CD4-positive, alpha-beta T cell treated with Interferon alpha-2 for 1 hour (primary cell): ENCODE data around the gene PEX14.

Experiments
- DNase-seq, 2 donors: peaks; one replicate each; pipeline ENCODE4 v3.0.0-alpha.2; 2020 to 2022

The PEX14 gene

GRCh38 chr1:10521537-10522157 is 46.9 kb downstream of the PEX14 start:
- DNase-seq: no peak

GRCh38 chr1:10522322-10522860 is 47.6 kb downstream of the PEX14 start:
- DNase-seq: no peak

GRCh38 chr1:10525208-10525607 is 50.5 kb downstream of the PEX14 start:
- peak; percentile 12 to 57 for DNase-seq

GRCh38 chr1:10528066-10529014 is 53.6 kb downstream of the PEX14 start:
- DNase-seq: no peak

- no peak for DNase-seq
These were observed 54.3 kb downstream of the PEX14 start for GRCh38 chr1:10529091-10529490.

GRCh38 chr1:10529765-10530164 is 55.0 kb downstream of the PEX14 start:
- DNase-seq: no peak

- DNase-seq: no peak
These were observed 55.6 kb downstream of the PEX14 start for GRCh38 chr1:10530281-10530740.

- no peak for DNase-seq
These were observed 56.2 kb downstream of the PEX14 start for GRCh38 chr1:10530756-10531495.

- DNase-seq: no peak
These were observed 57.6 kb downstream of the PEX14 start for GRCh38 chr1:10532362-10532761.

GRCh38 chr1:10534519-10534918 is 59.8 kb downstream of the PEX14 start:
- no peak for DNase-seq

- no peak for DNase-seq
These were observed 61.5 kb downstream of the PEX14 start for GRCh38 chr1:10536133-10536770.

- DNase-seq: no peak
These were observed 62.5 kb downstream of the PEX14 start for GRCh38 chr1:10537082-10537766.

GRCh38 chr1:10538646-10539355 is 64.1 kb downstream of the PEX14 start:
- no peak for DNase-seq

- no peak for DNase-seq
These were observed 64.8 kb downstream of the PEX14 start for GRCh38 chr1:10539411-10540043.

- no peak for DNase-seq
These were observed 65.7 kb downstream of the PEX14 start for GRCh38 chr1:10540277-10541005.

GRCh38 chr1:10541286-10541685 is 66.5 kb downstream of the PEX14 start:
- no peak for DNase-seq

- DNase-seq: peak in 1 of 2 donors; percentile 34
These were observed 69.5 kb downstream of the PEX14 start for GRCh38 chr1:10544239-10544638.

GRCh38 chr1:10546896-10547295 is 72.1 kb downstream of the PEX14 start:
- no peak for DNase-seq

GRCh38 chr1:10549904-10550664 is 75.3 kb downstream of the PEX14 start:
- no peak for DNase-seq
